KOPT-K1 (cell line): ENCODE results near the gene TCP11X2.
"Not testable (repeated sequence)": the region's sequence is repeated elsewhere in the genome, so short reads cannot be mapped to it uniquely, and the experiment has no call there.

Source experiments
- H3K27ac ChIP-seq: fragments of 200-600 bp; sonication (generic); 2 replicates; pipeline ENCODE4 v1.5.1; 2016; ENCODE audit warnings: antibody characterized with exemption, mild to moderate bottlenecking, low read depth, low read length; ENCODE audit not compliant: poor library complexity, severe bottlenecking
- H3K36me3 ChIP-seq: fragments of 200-600 bp; sonication (generic); 2 replicates; pipeline ENCODE4 v1.5.1; 2017; ENCODE audit warnings: antibody characterized with exemption, mild to moderate bottlenecking, low read length, moderate library complexity; ENCODE audit not compliant: insufficient read depth
- H3K9me3 ChIP-seq: fragments of 200-600 bp; sonication (generic); 2 replicates; pipeline ENCODE4 v1.5.1; 2017; ENCODE audit warnings: antibody characterized with exemption, low read length, mild to moderate bottlenecking; ENCODE audit not compliant: insufficient read depth, poor library complexity, severe bottlenecking

TCP11X2 gene

DNA sequence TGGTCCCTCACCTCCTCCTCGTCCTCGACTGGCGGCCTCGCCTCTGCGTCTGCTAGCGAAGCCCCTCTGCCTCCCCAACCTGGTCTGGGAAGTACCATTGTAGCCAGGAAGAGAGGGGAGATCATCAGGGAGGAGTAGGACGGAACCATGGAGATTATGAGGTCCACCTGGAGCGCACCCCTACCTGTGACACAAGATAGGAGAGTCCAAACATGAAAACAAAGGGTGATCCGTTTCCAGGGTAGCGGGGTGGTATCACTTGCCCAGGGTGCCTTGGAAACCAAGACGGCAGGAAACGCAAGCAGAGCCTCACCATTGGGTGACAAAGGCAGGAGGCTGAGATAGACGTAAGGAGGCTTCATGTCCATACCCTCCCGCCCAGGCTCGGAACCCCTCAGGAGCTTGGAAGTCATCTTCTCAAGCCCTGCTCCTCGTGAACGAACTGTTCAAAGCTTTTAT is at the start of gene TCP11X2:
Gene TCP11X2, minus strand, starts transcription at position 51 of the 459 bp plus-strand sequence.
- not testable (repeated sequence) for H3K36me3 ChIP-seq, H3K9me3 ChIP-seq, H3K27ac ChIP-seq

DNA sequence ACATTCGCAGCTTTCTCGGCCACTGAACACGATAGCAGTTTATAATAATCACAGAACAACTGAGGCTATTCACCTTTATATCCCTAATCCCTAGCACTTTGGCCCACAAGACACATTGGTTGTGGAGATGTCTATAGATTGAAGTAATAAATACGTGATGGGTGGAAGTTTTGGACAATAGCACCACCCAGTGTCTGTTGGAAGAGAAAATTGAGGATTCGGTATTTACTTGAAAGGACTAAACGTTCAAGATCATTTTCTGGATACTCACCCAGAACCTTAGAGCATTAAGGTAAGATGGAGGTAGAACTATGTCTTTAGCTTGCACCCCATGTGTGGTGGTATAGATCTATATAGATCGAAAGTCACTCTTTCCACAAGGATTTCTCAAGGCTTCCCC is 45.7 kb upstream of the TCP11X2 start:
- Histone ChIP-seq H3K27ac (no peak overlapping the region), H3K9me3 (no peaks in the 10 kb centered on the region), H3K36me3 (no peaks in the 10 kb centered on the region)

DNA sequence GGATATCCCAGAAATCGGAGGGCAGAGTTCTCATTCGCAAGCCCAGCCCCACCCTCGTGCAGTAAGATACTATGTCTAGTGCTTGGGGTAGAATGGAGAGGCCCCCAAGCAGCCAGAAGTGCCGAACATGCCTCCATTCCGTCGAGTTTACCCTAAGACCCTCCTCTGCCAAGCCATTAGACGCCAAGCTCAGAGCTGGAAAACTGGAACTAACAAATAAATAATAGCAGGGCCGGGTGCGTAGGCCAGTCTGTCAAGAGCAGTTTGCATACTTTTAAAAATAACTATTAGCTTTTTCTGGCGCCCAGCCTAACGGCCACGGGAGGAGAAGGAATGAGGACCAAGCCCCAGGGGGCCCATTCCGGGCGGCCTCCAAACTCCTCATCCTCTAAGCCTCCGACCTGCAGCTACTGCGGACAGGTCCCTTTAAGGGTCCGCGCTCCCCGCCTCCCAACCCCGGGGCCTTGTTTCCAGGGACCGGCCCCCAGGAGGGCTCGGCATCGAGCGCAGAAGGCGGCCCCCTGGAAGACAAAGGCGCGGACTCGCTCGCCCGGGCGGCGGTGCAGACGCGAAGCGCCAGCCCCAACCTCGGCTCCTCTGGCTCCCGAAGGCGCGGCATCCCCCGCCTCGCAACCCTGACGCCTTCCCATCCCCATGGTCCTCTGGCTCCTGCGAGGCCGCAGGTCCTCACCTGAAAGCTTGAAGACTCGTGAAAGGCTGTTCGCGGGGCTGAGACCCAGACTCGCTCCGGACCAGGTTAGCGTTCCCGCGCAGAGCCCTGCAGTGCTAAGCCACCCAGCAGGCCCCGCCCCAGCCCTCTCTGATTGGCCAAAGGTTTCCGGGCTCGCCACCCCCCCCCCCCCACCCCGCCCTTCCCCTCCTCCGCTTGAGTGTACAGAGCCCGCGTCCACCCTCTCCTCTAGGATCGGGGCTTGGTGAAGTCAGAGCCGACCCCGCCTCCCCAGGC is 44.6 kb upstream of the TCP11X2 start, which contains the start of gene TMSB15A:
Gene TMSB15A, minus strand, starts transcription at position 765 of the 967 bp plus-strand sequence.
- Histone ChIP-seq H3K9me3 (no peaks in the 10 kb centered on the region), H3K27ac (no peak within 1 kb of the TSS), H3K36me3 (no peaks in the 10 kb centered on the region)

DNA sequence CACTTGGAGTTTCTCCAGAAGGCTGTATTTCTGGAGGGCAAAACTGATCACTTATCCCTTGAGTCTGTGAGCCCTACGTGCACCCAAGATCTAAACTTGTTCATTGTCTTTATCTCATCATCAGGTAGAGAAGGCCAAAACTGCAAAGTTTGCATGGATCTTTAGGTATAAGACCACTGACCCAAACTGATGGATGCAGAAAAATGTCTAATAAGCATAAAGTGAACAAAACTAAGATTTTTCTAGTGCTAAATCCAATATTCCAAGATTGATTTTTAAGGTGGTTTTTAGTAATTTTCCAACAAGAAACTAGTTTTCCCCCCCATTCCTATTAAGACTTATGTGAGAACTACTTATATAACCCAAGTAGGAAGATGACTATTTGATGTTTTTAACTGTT is 42.9 kb upstream of the TCP11X2 start:
- H3K27ac ChIP-seq = no peak overlapping the region

DNA sequence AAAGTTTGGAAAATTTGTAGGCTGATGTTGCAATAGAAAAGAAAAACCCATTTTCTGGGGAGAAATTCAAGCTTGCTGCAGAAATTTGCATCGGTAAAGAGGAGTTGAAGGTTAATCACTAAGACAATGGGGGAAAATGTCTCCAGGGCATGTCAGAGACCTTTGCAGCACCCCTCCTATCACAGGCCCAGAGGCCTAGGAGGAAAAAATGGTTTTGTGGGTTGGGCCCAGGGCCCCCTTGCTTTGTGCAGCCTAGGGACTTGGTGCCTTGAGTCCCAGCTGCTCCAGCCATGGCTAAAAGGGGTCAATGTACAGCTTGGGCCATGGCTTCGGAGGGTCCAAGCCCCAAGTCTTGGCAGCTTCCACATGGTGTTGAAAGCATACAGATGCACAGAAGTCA is 27.1 kb upstream of the TCP11X2 start:
- Histone ChIP-seq H3K9me3 (peaks cover 11% of the 10 kb centered on the region), H3K27ac (no peak overlapping the region), H3K36me3 (no peaks in the 10 kb centered on the region)

More for the DNA sequence above, 42.9 kb upstream of the TCP11X2 start:
- H3K36me3 ChIP-seq = no peaks in the 10 kb centered on the region
- no peaks in the 10 kb centered on the region for H3K9me3 ChIP-seq

DNA sequence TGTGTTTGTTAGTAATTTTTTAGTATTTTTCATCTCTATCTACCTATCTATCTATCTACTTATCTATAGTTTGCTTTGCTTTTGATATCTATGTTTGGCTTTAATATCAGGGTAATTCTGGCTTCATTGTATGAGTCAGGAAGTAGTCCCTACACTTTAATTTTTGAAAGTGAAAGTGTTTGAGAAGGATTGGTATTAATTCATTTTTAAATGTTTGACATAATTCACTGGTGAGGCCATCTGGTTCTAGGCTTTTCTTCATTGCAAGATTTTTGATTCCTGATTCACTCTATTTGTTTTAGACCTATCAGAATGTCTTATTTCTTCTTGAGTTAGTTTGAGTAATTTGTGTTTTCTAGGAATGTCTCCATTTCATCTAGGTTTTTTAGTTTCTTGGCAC is 20.2 kb upstream of the TCP11X2 start:
- no peaks in the 10 kb centered on the region for H3K36me3 ChIP-seq
- peaks cover 7% of the 10 kb centered on the region for H3K9me3 ChIP-seq
- no peak overlapping the region for H3K27ac ChIP-seq

DNA sequence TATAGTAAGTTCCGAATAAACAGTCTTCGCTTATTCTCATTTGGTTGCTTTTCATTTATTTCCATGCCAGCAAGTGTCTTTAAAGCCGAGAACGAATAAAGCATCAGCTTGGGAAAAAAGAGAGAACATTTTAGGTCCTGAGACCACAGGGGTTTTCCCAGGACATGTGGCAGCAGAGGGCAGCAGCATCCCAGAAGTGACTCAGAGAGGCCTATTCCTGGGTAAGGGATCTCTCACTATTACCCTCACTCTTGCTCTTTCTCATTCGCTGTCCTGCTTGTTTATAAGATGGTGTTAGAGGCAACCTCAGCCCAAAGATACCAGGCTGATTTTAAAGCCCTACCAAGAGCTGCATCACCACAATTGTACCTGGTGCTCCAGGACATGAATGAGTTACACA is 7.2 kb upstream of the TCP11X2 start:
- not testable (repeated sequence) for H3K36me3 ChIP-seq, H3K9me3 ChIP-seq, H3K27ac ChIP-seq

DNA sequence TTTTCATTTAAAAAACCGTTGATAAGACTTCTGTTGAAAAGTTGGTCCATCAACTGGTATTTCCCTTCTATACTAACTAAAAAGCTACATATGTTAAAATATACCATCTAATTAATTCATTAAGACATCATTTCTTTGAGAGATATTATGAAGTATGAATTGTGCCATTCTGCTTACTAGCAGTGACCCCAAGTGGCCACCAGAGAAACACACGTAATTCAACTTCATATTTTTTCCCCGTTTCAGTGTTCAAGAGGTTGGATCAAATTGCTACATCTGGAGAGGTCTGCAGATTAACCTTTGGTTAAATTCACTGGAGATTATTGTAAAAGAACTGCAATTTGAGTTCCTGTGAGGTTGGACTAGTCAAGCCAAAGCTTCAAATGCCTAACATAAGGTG is 1.4 kb downstream of the TCP11X2 start:
- not testable (repeated sequence) for H3K27ac ChIP-seq, H3K36me3 ChIP-seq, H3K9me3 ChIP-seq

DNA sequence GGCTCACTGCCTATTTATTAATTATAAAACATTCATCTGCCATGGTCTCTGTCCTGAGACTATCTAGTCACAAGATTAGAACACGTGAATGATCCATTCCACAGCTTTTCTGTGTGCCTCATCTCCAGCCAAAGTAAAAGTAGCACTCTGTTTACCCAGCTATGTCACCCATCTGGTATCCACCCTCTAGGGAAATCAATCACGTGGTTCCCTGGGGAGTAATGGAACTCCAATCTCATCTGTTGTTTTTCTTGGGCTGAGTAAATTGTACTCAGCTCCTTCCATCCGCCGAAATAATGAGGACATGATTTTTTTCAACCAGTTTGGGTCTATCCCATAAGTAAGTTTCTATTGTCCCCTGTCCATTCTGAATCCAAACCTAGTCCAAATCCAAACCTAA is 13.0 kb downstream of the TCP11X2 start:
- H3K27ac ChIP-seq, H3K9me3 ChIP-seq, H3K36me3 ChIP-seq: not testable (repeated sequence)

DNA sequence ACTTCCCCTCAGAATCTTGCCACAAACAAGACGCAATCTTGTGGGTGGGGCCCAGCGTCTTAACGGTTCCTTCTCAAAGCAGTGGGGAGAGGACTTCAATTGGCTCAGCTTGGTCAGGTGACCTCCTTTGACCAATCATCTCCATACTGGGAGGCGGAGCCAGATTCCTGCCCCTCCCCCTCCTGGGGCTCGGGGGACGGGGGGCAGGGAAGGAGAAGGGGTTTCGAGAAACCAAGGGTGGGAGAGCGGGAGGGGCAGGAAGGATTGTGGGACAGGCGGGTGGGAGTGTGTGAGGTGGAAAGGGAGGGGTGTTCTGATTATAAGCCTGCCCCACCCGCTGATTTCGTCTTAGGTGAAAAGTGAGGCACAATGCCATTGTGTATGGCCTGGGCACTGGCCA is 31.7 kb downstream of the TCP11X2 start, which contains the start of gene NXF2B:
Gene NXF2B, minus strand, starts transcription at position 101 of the 400 bp plus-strand sequence. CDS start 59,972 bp downstream, outside the sequence.
- H3K9me3 ChIP-seq, H3K27ac ChIP-seq, H3K36me3 ChIP-seq: not testable (repeated sequence)

DNA sequence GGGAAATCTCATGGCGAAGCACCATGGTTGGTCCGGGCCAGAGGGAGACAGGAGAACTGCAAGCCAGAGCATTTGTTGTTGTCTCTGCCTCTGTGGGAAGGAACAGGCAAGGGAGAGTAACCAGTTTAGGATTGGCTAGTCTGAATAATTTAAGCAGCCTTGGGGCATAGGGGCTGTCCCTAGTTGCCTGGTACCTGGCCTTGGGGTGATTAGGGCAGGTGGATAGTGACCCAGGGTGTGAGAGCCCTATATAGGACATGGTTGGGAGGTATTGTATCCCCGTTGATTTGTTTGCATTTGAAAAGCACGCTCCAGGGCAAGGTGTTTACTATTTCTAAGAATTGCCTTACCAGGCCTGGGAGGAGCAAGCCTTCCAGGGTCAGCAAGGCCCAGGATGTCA is 57.1 kb downstream of the TCP11X2 start:
- not testable (repeated sequence) for H3K36me3 ChIP-seq, H3K27ac ChIP-seq, H3K9me3 ChIP-seq
